ENCODE measurements around the gene RASSF5.

The RASSF5 gene

DNA sequence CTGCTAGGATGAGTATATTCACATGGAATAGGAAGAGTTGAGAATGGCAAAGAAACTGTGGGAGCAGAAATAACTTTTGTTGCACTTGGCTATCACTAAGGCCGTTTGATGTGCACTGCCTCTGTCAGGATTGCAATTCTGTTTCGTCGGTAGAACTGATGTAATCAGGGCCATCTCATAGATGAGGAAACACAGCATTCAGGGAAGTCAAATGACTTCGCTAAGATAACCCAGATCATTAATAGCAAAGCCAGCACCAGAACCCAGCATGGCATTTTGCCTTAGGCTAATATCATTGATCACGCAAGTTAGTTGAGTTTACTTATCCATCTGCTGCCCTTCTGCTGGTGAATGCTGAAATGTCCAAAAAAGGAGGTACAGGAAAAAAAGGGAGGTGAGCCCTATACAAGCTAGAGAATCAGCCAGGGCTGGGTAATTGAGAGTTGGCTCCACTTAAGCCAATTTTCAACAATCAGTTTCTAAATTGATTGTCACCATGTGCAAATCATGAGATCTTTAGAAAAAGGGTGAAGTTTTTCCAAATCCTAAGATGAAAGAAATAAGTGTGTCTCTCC lies 7.6 kb downstream of the RASSF5 start:
- H3K27me3 ChIP-seq (ENCODE audit: control insufficient read depth, insufficient read depth, low read length, poor library complexity, severe bottlenecking) = peaks cover 14% of the 10 kb centered on the region
- WGBS, 2 experiments = 91 to 95% methylated on average over 5 of the region's 5 CpGs
- H3K27ac ChIP-seq (ENCODE audit: insufficient read depth, low read depth, low read length, poor library complexity, severe bottlenecking) = no peak overlapping the region
- no peaks in the 10 kb centered on the region for H3K36me3 ChIP-seq (ENCODE audit: control insufficient read depth, insufficient read depth, low read length)
- peaks cover 12% of the 10 kb centered on the region for H3K4me1 ChIP-seq (ENCODE audit: control insufficient read depth, insufficient read depth, low read length)
- no peak overlapping the region for H3K4me3 ChIP-seq (ENCODE audit: insufficient read depth, low read depth, low read length)
- H3K9me3 ChIP-seq (ENCODE audit: control insufficient read depth, low read length) = no peaks in the 10 kb centered on the region

DNA sequence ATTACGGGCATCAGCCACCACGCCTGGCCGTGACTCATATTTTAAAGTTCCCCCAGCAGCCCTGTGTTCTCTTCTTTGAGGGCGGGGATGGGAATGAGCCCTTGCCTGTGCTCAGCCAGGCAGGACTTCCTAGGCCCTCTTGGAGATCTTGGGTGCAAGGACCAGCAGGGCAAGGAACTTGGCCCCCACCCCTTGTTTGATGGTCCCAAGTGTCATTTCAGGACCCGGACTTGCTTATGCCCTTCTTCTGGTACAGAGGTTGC lies 9.3 kb downstream of the RASSF5 start:
- 83 to 87% methylated on average over 5 of the region's 5 CpGs for WGBS, 2 experiments
- Histone ChIP-seq H3K4me1 (ENCODE audit: control insufficient read depth, insufficient read depth, low read length) (peaks cover 16% of the 10 kb centered on the region), H3K27me3 (ENCODE audit: control insufficient read depth, insufficient read depth, low read length, poor library complexity, severe bottlenecking) (no peaks in the 10 kb centered on the region), H3K27ac (ENCODE audit: insufficient read depth, low read depth, low read length, poor library complexity, severe bottlenecking) (no peak overlapping the region), H3K9me3 (ENCODE audit: control insufficient read depth, low read length) (no peaks in the 10 kb centered on the region), H3K36me3 (ENCODE audit: control insufficient read depth, insufficient read depth, low read length) (no peaks in the 10 kb centered on the region), H3K4me3 (ENCODE audit: insufficient read depth, low read depth, low read length) (no peak overlapping the region)

DNA sequence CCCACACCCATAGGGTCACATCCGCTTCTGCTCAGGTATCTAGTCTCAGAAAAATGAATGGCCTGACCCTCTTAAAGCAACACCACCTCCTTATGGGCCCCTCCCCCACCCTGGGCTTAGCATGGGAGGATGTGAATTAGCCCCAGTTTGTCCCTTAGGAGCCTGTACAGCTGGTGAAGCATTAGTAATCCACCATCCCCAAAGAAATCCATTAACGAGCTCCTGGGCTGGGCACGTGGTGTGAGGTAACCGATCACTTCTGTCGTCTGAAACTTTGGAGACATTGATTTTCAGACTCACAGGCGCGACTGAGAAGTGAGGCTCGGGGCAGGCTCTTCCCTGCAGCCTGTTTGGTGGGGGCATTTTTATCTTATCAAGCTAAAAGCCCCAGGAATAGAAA lies 10.5 kb downstream of the RASSF5 start:
- Histone ChIP-seq H3K4me1 (ENCODE audit: control insufficient read depth, insufficient read depth, low read length) (peaks cover 15% of the 10 kb centered on the region), H3K36me3 (ENCODE audit: control insufficient read depth, insufficient read depth, low read length) (no peaks in the 10 kb centered on the region), H3K27me3 (ENCODE audit: control insufficient read depth, insufficient read depth, low read length, poor library complexity, severe bottlenecking) (no peaks in the 10 kb centered on the region), H3K9me3 (ENCODE audit: control insufficient read depth, low read length) (no peaks in the 10 kb centered on the region), H3K27ac (ENCODE audit: insufficient read depth, low read depth, low read length, poor library complexity, severe bottlenecking) (no peak overlapping the region), H3K4me3 (ENCODE audit: insufficient read depth, low read depth, low read length) (no peak overlapping the region)
- 90 to 91% methylated on average over 8 of the region's 8 CpGs for WGBS, 2 experiments

DNA sequence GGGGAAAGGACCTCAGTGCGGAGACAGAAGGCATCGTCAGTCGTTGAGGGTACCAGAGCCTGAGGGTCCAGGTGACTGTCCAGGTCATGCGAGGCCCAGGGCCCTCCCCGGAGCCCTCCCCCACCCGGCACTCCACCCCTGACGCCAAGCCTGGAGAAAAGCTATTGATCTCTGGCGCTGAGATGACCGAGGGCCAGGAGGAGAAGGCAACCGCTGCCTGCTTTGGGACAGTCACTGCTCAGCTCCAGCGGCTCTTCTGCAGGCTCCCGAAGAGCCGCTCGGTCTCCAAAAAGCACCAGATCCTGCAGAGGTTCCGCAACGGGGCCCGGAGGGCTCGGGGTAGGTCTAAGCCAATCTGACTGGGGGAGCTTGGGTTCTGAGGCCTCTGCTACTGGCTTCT lies 10.9 kb downstream of the RASSF5 start:
- H3K4me3 ChIP-seq (ENCODE audit: insufficient read depth, low read depth, low read length) = no peak overlapping the region
- 89 to 92% methylated on average over 18 of the region's 18 CpGs for WGBS, 2 experiments
- H3K9me3 ChIP-seq (ENCODE audit: control insufficient read depth, low read length) = no peaks in the 10 kb centered on the region

DNA sequence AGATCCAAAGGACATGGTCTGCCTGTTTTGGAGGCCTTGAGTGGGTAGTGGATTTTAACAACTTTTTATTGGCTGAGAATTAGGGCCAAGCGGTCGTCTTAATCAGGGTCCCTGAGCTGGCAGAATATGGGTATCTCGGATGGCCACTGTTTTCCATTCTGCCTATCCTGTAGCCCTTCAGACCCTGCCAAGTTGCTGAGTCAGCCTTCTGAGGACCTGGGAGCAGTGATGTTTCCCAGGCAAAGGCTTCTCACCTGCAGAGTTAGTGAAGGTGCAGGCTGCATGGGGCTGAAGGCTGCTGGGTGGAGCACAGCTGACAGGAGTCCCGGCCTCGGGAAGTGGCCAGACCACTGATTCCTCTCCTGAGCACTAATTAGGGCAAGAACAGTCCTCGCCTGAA lies 11.4 kb downstream of the RASSF5 start:
- 93 to 95% methylated on average over 6 of the region's 6 CpGs for WGBS, 2 experiments
- H3K4me3 ChIP-seq (ENCODE audit: insufficient read depth, low read depth, low read length) = no peak overlapping the region
- no peak overlapping the region for H3K27ac ChIP-seq (ENCODE audit: insufficient read depth, low read depth, low read length, poor library complexity, severe bottlenecking)
- H3K9me3 ChIP-seq (ENCODE audit: control insufficient read depth, low read length) = no peaks in the 10 kb centered on the region
- H3K36me3 ChIP-seq (ENCODE audit: control insufficient read depth, insufficient read depth, low read length) = no peaks in the 10 kb centered on the region
- H3K4me1 ChIP-seq (ENCODE audit: control insufficient read depth, insufficient read depth, low read length) = peaks cover 15% of the 10 kb centered on the region
- no peaks in the 10 kb centered on the region for H3K27me3 ChIP-seq (ENCODE audit: control insufficient read depth, insufficient read depth, low read length, poor library complexity, severe bottlenecking)

More for the DNA sequence above, 10.9 kb downstream of the RASSF5 start:
- Histone ChIP-seq H3K4me1 (ENCODE audit: control insufficient read depth, insufficient read depth, low read length) (peaks cover 15% of the 10 kb centered on the region), H3K36me3 (ENCODE audit: control insufficient read depth, insufficient read depth, low read length) (no peaks in the 10 kb centered on the region), H3K27me3 (ENCODE audit: control insufficient read depth, insufficient read depth, low read length, poor library complexity, severe bottlenecking) (no peaks in the 10 kb centered on the region), H3K27ac (ENCODE audit: insufficient read depth, low read depth, low read length, poor library complexity, severe bottlenecking) (no peak overlapping the region)

DNA sequence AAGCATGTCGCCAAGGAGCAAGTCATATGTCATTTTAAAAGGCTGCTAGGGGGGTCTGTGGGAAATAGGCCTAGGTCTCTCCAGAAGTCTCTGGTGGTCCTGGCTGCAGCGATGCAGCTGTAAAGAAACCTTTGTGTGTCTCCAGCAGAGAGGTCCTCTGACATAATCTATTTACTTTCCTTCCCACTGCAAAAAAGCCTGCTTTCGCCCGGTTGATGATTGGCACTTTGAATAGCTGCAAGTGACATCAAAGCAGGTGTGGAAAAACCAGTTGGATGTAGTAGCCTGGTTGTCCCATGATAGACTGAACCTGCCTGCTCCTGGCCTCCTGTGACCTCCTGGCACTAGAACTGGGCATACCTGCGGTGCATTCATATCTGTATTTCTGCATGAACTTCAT lies 13.8 kb downstream of the RASSF5 start:
- Histone ChIP-seq H3K4me1 (ENCODE audit: control insufficient read depth, insufficient read depth, low read length) (peaks cover 15% of the 10 kb centered on the region), H3K27me3 (ENCODE audit: control insufficient read depth, insufficient read depth, low read length, poor library complexity, severe bottlenecking) (no peaks in the 10 kb centered on the region), H3K27ac (ENCODE audit: insufficient read depth, low read depth, low read length, poor library complexity, severe bottlenecking) (no peak overlapping the region), H3K4me3 (ENCODE audit: insufficient read depth, low read depth, low read length) (no peak overlapping the region), H3K9me3 (ENCODE audit: control insufficient read depth, low read length) (no peaks in the 10 kb centered on the region), H3K36me3 (ENCODE audit: control insufficient read depth, insufficient read depth, low read length) (no peaks in the 10 kb centered on the region)
- WGBS, 2 experiments = 74 to 83% methylated on average over 5 of the region's 5 CpGs

DNA sequence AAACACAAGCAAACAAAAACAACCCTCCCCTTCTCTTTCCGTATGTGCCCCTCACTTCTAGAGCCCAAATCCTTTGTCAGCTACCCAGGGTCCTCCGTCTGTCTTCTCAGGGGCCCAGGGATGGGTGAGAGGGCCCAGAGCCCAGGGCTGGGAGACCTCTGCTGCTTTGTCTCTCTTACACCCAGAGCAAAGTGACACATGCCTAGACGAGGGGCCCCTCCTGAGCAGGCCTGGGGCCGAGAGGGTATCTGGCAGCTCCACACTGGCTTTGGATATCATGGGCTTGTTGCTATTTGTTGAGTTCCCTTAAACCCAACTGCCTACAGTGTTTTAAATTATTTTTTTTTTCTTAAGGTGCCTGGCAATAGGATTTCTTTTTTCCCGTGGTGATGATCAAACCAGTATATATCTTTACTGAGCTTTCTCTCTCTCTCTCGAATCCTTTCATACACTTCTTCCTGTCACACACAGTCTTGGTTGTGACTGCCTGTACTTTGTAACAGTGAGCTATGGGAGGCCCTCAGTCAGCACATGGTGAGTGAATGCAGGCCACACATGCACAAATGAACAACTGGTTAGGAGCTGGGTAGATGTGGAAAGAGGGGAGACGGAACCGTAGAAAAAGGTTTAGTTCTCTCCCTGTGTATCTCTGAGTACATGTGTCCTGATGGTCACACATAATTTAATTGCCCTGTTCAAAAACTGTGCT lies 14.5 kb downstream of the RASSF5 start:
- H3K27ac ChIP-seq (ENCODE audit: insufficient read depth, low read depth, low read length, poor library complexity, severe bottlenecking) = no peak overlapping the region
- WGBS, 2 experiments = 70 to 82% methylated on average over 6 to 8 of the region's 8 CpGs
- no peak overlapping the region for H3K4me3 ChIP-seq (ENCODE audit: insufficient read depth, low read depth, low read length)
- H3K9me3 ChIP-seq (ENCODE audit: control insufficient read depth, low read length) = no peaks in the 10 kb centered on the region
- peaks cover 15% of the 10 kb centered on the region for H3K4me1 ChIP-seq (ENCODE audit: control insufficient read depth, insufficient read depth, low read length)
- no peaks in the 10 kb centered on the region for H3K36me3 ChIP-seq (ENCODE audit: control insufficient read depth, insufficient read depth, low read length)
- no peaks in the 10 kb centered on the region for H3K27me3 ChIP-seq (ENCODE audit: control insufficient read depth, insufficient read depth, low read length, poor library complexity, severe bottlenecking)

DNA sequence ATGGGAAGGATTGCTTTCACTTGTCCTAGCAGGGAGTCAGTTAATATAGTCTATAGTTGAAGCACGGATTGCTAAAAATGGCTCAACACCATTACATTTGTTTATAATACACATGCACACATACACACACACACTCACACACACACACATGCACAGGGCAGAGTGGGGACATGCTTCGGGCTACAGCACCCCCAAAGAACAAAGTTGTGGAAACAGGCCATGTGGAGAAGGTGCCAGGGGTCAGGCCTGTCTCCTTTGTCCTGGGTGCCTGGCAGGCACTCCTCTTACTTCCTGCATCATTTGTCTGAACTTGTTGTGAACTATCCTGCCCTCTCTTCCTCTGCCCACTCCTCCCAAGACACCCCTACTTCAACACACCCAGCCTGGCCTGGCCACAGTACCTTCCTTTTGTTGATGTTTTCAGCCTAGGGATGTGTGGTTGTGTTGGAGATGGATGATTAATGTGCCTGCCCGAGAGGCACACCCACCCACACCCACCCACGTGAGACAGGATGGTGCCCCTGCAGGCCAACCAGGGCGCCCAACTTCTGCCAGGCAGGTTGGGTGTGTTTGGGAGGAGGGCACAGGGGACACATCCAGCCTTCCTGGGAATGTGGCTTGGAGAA lies 17.5 kb downstream of the RASSF5 start:
- Histone ChIP-seq H3K4me3 (ENCODE audit: insufficient read depth, low read depth, low read length) (no peak overlapping the region), H3K9me3 (ENCODE audit: control insufficient read depth, low read length) (no peaks in the 10 kb centered on the region), H3K36me3 (ENCODE audit: control insufficient read depth, insufficient read depth, low read length) (no peaks in the 10 kb centered on the region), H3K4me1 (ENCODE audit: control insufficient read depth, insufficient read depth, low read length) (peaks cover 11% of the 10 kb centered on the region), H3K27me3 (ENCODE audit: control insufficient read depth, insufficient read depth, low read length, poor library complexity, severe bottlenecking) (no peaks in the 10 kb centered on the region), H3K27ac (ENCODE audit: insufficient read depth, low read depth, low read length, poor library complexity, severe bottlenecking) (no peak overlapping the region)
- 86 to 97% methylated on average over 4 to 5 of the region's 5 CpGs for WGBS, 2 experiments

DNA sequence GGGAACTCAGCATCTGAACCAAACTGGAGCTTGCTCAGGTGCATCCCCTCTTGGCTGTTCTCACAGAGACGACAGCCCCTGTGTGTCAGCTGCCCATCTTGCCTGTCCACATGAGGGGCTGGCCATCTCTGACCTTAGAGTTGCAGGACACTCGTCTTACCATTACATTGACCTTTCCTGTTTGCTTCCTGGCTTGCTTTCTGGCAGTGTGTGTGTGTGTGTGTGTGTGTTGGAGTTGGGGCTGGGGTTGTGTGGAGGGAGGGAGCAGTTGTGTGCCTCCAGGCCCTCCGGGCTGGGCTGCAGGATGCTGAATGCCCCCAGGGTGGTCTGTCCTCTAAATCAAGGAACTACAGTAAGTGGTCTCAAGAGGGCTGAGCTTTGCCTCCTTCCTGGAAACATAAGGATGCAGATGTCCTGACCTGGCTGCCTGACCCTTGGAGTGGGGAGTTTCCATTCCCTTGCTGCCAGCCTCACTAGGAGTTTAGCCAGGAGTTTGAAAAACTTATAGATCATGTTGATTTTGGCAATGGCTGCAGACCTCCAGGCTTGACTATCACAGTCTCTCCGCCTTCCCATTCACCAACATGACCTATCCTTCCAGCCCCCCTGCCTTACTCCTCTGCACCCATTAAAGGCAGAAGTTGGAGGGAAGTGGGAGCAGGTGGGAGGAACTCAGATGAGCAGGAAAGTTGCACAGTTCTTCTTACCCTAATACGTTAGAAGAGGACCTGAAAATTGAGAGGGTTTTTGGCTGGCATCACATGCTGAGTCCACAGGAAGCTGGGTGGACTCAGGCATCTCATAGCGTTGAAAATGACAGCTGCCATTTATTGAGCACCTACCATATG lies 19.0 kb downstream of the RASSF5 start:
- H3K9me3 ChIP-seq (ENCODE audit: control insufficient read depth, low read length) = no peaks in the 10 kb centered on the region
- peaks cover 8% of the 10 kb centered on the region for H3K4me1 ChIP-seq (ENCODE audit: control insufficient read depth, insufficient read depth, low read length)
- no peak overlapping the region for H3K27ac ChIP-seq (ENCODE audit: insufficient read depth, low read depth, low read length, poor library complexity, severe bottlenecking)
- H3K27me3 ChIP-seq (ENCODE audit: control insufficient read depth, insufficient read depth, low read length, poor library complexity, severe bottlenecking) = no peaks in the 10 kb centered on the region
- WGBS, 2 experiments = 80 to 84% methylated on average over 5 to 6 of the region's 6 CpGs
- H3K36me3 ChIP-seq (ENCODE audit: control insufficient read depth, insufficient read depth, low read length) = no peaks in the 10 kb centered on the region
- H3K4me3 ChIP-seq (ENCODE audit: insufficient read depth, low read depth, low read length) = no peak overlapping the region

DNA sequence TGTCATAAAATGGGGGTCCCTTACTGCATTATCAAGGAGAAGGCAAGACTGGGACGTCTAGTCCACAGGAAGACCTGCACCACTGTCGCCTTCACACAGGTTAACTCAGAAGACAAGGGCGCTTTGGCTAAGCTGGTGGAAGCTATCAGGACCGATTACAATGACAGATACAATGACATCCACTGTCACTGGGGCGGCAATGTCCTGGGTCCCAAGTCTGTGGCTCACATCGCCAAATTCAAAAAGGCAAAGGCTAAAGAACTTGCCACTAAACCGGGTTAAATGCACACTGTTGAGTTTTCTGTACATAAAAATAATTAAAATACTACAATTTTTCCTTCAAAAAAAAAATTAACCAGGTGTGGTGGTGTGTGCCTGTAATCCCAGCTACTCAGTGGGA lies 22.1 kb downstream of the RASSF5 start:
- Histone ChIP-seq H3K4me3 (ENCODE audit: insufficient read depth, low read depth, low read length) (no peak overlapping the region), H3K4me1 (ENCODE audit: control insufficient read depth, insufficient read depth, low read length) (no peaks in the 10 kb centered on the region), H3K9me3 (ENCODE audit: control insufficient read depth, low read length) (no peaks in the 10 kb centered on the region), H3K36me3 (ENCODE audit: control insufficient read depth, insufficient read depth, low read length) (no peaks in the 10 kb centered on the region), H3K27me3 (ENCODE audit: control insufficient read depth, insufficient read depth, low read length, poor library complexity, severe bottlenecking) (no peaks in the 10 kb centered on the region), H3K27ac (ENCODE audit: insufficient read depth, low read depth, low read length, poor library complexity, severe bottlenecking) (no peak overlapping the region)
- WGBS, 2 experiments = 94 to 97% methylated on average over 6 to 7 of the region's 7 CpGs

Measured in ectodermal cell (in vitro differentiated cells).